ENCODE measurements around the gene MAP2K3.
A peak's percentile ranks its signal among the peaks of the same experiment; 100 is the strongest.

The MAP2K3 gene

GRCh38 chr17:21284319-21285163, at the start of gene MAP2K3:
TSS of gene MAP2K3 (plus strand) at chr17:21284711. CDS start at chr17:21284921, 210 bp downstream.
- peak; percentile 96 for DNase-seq (ENCODE audit: low read depth, low spot score)

GRCh38 chr17:21235921-21236320, 48.6 kb upstream of the MAP2K3 start:
- DNase-seq (ENCODE audit: low read depth, low spot score): no peak

- no peak for DNase-seq (ENCODE audit: low read depth, low spot score)
These were observed 44.7 kb upstream of the MAP2K3 start for GRCh38 chr17:21239680-21240368.

DNA sequence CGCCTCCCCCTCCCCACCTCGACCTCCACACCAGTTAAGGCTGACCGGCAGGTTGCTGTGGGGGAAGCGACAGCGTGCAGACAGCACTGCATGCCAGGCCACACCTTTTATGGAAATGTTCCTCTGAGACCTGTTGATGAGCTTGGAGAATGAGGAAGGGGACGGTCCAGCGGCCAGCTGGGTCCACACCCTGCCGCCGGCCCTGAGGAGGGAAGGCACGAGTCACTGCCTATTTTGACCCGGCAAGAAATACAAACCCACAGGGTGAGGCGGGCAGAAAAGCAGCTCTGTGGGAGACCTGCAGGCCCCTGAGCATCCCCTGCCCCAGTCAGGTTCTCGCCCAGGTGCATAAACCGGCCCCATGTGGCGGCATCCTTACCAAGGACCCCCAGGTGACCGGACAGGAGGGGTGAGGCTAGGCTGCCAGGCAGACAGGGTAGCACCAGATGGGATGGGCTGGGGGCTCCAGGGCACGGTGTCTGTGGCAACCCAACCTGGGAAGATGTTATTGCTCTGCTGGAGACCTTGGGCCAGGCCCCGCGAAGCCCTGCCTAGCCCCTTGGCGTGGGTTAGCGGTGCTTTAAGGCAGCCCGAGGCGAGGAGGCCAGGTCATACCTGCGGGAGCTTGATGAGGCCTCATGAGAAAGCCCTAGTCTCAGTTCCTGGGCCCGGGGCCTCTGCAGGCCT, 44.0 kb upstream of the MAP2K3 start:
- DNase-seq (ENCODE audit: low read depth, low spot score): no peak

- DNase-seq (ENCODE audit: low read depth, low spot score): no peak
These were observed 42.9 kb upstream of the MAP2K3 start for GRCh38 chr17:21241564-21241963.

- DNase-seq (ENCODE audit: low read depth, low spot score): no peak
These were observed 42.3 kb upstream of the MAP2K3 start for GRCh38 chr17:21242026-21242697.

DNA sequence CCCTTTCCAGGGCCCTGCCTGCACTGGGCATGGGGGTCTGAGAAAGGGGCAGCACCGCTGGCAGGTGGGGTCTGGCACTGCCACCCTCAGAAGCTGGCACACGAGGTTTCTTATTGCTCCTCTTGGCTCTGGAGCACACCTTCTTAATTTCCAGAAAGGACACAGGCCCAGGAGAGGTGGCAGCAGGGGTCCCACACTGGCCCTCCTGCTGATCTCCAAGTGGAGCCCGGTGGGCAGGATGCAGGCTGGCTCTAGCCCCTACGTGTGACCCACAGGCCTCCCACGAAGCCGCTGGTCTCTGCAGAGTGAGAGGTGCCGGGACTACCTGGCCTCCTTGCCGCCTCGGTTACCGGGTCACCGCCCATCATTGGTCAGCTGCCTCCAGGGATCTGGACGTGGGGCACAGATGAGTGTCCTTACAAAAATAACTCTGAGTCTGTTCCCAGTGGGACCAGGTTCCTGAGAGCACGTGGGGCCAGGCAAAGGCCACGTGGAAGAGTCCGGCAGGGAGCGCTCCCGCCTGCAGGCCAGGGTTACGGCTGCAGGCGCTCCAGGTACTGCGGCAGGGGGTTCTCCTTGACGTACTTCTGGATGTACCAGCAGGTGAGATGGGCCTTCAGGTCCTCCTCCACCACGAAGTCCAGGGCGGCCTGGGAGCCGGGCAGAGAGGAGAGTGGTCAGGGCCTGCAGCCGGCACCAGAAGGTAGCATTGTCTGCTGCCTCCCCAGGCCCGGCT, 41.6 kb upstream of the MAP2K3 start:
- DNase-seq (ENCODE audit: low read depth, low spot score): no peak

DNA sequence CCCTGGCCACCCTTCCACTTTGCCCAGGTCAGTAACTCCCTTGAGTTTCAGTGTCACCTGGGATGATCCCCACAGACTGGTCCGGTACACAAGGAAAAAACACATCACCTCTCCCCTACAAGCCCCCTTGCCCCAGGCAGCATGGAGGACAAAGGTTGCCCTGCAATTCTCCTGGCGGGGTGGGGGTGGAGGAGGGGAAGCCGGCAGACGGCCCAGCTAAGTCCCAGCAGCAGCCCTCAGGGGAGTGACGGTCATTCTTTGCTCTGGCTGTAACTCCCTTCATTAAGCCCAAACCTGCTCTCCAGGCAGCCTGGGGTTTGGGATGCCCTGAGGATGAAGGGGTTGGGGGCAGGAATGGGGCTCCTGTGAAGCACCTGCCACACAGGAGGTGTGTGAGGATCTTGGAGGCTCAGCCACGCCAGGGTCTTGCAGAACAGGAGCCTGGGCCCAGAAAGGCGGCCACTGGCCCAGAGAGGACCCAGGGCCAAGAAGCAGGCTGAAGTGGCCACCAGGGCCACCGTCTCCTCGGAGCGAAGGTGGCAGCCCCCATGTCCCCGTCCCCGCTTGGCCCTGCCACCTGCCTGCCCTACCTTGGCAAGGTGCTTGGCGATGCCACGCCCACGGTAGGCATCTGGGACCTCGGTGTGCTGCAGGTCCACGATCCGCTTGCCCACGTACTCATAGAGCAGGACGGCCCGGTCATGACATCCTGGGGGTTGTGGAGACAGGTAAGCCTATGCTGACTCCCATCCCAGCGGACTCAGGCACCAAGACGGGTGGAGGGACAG, 40.8 kb upstream of the MAP2K3 start:
- no peak for DNase-seq (ENCODE audit: low read depth, low spot score)

DNA sequence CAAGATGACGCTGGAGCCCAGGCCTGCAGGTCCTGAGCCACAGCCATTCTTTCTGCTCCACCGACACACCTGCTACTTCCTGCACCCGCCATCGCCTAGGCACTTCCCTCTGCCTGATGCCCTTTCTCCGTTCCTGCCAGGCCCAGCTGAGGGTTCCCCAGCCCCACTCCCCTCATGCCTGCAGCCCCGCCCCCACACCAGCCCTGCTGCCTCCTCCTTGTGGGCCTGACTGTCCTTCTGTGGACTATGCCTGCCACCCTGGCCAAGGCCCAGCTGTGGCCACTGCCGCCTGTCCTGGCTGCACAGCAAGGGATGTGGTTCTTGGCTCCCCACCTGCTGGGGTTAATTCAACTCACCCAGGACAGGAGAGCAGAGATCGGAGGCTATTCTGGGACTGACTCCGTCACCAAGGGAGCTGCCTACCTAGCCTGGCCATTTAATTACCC, 38.8 kb upstream of the MAP2K3 start:
- DNase-seq (ENCODE audit: low read depth, low spot score): no peak

DNA sequence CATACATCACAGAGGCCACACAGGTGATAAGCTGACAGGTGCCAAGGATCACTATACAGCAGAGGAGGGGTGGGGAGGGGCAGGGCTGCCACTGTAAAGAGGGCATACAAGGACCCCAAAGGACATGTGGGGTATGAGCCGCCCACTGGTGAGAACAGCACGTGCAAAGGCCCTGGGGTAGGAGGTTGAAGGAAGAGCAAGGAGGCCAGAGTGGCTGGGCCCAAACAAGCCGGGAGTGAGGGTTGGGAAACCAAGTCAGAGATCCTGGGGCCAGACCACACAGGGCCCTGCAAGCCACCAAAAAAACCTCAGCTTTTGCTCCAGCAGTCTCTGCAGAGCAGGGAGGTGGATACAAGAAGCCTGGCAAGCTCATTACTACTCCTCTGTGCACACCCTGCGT, 37.8 kb upstream of the MAP2K3 start:
- no peak for DNase-seq (ENCODE audit: low read depth, low spot score)

GRCh38 chr17:21247552-21248258, 36.8 kb upstream of the MAP2K3 start:
- DNase-seq (ENCODE audit: low read depth, low spot score): no peak

DNA sequence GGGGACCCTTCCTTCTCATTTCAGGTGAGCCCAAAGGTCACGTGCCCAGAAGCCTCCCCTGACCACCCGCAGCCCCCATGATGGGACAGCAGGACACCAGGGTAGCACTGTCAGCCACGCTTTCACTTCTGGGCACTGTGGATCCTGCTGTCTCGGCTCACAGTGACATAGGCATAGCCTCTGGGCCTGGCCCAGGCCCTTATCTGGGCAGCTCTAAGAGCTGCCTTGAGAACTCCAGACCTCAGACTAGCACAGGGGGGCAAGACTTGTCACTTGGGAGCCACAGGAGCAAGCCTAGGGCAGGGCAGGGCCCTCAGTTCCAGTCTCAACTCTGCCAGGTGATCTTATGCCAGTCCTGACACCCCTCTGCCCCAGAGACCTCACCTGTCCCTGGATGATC, 36.0 kb upstream of the MAP2K3 start:
- no peak for DNase-seq (ENCODE audit: low read depth, low spot score)

GRCh38 chr17:21249086-21249795, 35.3 kb upstream of the MAP2K3 start:
- no peak for DNase-seq (ENCODE audit: low read depth, low spot score)

- DNase-seq (ENCODE audit: low read depth, low spot score): no peak
These were observed 34.4 kb upstream of the MAP2K3 start for GRCh38 chr17:21249920-21250703.

GRCh38 chr17:21250854-21251253, 33.7 kb upstream of the MAP2K3 start:
- no peak for DNase-seq (ENCODE audit: low read depth, low spot score)

- no peak for DNase-seq (ENCODE audit: low read depth, low spot score)
These were observed 33.0 kb upstream of the MAP2K3 start for GRCh38 chr17:21251337-21252010.

DNA sequence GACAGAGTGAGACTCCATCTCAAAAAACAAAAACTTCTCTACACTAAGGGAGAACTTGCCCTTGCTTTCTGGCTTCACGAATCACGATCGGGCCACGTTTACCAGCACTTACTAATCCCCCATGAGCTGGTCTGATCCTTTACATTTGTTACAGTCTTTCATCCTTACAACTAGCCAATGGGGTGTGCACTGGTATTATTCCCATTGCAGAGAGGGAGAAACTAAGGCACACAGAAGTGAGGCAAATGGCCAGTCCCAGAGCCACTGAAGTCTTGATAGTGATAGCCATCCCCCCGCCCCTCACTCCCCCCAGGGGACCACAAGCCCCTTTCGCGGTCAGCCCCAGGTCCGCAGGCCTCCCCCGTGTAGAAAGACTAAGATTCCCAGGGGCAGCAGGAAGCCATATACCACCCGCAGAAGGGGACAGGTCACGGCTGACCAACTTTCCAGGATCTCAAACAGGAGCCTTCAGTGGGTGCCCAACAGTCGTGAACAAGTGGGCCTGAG, 32.2 kb upstream of the MAP2K3 start:
- DNase-seq (ENCODE audit: low read depth, low spot score): no peak

Data from brain pericyte (primary cell).